ENCODE data around the gene RXFP2. TPM values are rescaled to one million over a fixed set of nuclear protein-coding genes. Genes with fewer than 3 reads are reported as not detected.

Gene RXFP2
- total and polyA plus RNA-seq, 2 of the 8 experiments (the other 6 are each of a cell fraction or from before 2014, with no cell fraction given) = not detected

GRCh38 chr13:31851216-31851615 is 111.9 kb downstream of the RXFP2 start (continued):
- TF ChIP-seq CHD7 (IDR thresholded peaks at IDR 0.05; ENCODE audit: insufficient replicate concordance, low read length) (no peak), CTBP2 (IDR thresholded peaks at IDR 0.05; ENCODE audit: borderline replicate concordance, insufficient read depth, insufficient read length, low read length) (no peak), CTCF (IDR thresholded peaks at IDR 0.05; ENCODE audit: control extremely low read depth in 1 of 3, insufficient read depth in 1 of 3, low read depth in 1 of 3, low read length in 3 of 3) (no peak)
